ENCODE measurements around the gene ASB18. TPM values are rescaled to one million over a fixed set of nuclear protein-coding genes. Genes with fewer than 3 reads are reported as not detected.

The ASB18 gene
- total RNA-seq, 4 donors from 2014 or later: not detected

DNA sequence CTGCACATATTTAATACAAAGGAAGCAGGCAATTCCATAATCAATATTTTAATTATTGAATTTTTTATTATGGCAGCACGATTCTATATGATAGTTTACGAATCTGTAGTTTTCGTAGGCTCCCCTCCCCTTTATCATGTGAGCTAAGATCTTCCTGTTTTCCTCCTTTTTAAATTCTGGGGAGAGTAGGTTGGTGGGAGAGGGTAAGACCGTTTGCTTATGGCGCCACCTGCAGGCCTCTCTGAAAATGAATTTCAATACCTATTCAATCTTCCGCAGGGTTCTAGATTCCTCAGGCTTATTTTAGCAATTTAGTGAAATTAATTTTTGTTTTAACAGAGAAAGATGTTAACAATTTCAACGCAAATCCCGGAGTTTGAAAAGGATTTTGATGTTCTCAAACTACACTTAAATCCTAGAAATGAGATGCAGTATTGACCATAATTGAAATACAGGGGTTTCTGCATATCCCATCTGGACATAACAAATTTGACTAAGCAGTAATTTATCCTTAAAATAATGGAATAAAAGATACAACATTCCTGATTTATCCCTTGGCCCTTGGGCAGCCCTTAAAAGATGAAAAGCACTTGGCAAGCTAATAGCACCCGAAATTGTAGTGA lies 83.3 kb downstream of the ASB18 start:
- DNase-seq (ENCODE audit: low spot score): no peak
- ATAC-seq (ENCODE audit: low FRiP score): no peak
- TF ChIP-seq, protein P1, sequence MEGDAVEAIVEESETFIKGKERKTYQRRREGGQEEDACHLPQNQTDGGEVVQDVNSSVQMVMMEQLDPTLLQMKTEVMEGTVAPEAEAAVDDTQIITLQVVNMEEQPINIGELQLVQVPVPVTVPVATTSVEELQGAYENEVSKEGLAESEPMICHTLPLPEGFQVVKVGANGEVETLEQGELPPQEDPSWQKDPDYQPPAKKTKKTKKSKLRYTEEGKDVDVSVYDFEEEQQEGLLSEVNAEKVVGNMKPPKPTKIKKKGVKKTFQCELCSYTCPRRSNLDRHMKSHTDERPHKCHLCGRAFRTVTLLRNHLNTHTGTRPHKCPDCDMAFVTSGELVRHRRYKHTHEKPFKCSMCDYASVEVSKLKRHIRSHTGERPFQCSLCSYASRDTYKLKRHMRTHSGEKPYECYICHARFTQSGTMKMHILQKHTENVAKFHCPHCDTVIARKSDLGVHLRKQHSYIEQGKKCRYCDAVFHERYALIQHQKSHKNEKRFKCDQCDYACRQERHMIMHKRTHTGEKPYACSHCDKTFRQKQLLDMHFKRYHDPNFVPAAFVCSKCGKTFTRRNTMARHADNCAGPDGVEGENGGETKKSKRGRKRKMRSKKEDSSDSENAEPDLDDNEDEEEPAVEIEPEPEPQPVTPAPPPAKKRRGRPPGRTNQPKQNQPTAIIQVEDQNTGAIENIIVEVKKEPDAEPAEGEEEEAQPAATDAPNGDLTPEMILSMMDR (IDR thresholded peaks at IDR 0.05): peak in 1 of 3 donors; percentile 23

DNA sequence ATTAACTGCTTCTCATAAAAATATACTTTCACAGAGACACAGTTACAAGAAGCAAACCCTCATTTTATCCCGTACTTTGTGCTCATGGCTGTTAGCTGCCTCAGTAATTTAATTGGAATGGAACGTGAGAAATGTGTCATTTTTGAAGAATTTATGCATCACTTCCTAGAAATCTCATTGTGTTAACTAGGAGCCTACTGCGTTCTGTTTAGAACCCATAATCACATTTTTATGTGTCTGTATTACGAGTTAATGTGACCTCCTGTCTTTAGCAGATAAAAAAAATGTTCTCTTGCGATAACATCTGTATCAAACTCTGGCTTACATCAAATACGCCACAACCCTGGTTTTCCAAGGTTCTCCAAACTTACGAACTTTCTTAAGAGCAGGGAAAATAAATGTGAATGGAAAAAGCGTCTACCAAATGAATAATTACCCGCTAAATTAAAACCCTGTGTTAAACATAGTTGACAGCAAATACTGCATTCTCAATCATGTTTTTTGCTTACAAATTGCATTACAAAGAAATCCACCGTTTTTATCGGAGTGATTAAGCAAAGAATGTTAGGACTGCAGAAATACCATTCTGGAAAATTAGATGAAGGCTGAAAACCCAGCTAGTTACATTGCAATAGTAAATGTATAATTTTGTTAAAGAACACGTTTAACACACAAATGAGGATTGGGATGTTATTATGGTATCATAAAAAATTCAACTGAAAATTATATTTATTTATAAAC lies 84.0 kb downstream of the ASB18 start:
- DNase-seq (ENCODE audit: low spot score): no peak
- TF ChIP-seq, protein P1 (IDR thresholded peaks at IDR 0.05): no peak
- ATAC-seq (ENCODE audit: low FRiP score): no peak

DNA sequence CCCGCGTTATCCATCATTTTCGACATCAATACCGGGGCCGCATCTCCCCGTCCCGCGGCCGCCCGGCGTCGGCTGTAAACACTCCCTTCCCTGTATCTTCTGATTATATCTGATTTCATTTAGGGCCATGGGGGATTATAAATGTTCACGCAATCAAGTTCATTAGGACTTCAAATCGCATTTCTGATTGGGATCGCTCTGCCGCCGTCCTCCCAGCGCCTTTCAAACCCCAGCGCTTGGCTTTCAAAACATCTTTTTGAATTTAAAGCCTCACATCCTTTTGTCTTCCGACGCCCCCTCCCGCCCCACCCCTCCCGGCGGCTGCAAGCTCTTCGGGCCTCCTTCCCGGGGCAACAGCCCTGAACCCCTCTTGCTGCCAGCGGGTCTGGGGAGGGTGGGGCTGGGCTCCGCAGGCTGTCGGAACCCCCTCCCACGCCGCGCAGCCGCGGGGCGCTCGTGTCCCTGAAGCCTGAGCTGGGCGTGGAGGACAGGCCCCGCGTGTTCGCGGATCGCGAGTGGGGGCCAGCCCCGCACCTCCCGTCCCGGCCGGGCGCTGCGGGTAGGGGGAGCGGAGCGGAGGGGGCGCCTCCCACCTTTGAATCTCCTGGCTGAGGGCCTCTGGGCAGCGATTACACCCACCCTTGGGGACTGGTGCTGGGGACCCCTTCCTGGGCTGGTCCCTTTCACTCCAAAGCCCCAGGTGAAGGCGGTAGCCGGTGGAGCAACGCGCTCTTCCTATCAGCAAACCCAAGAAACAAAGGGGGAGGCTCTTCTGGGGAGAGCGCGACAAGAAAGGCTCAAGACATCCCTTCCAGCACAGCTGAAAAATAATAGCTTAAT lies 84.8 kb downstream of the ASB18 start:
- ATAC-seq (ENCODE audit: low FRiP score) (no peak), DNase-seq (ENCODE audit: low spot score) (no peak)
- TF ChIP-seq, protein P1 (IDR thresholded peaks at IDR 0.05): no peak

DNA sequence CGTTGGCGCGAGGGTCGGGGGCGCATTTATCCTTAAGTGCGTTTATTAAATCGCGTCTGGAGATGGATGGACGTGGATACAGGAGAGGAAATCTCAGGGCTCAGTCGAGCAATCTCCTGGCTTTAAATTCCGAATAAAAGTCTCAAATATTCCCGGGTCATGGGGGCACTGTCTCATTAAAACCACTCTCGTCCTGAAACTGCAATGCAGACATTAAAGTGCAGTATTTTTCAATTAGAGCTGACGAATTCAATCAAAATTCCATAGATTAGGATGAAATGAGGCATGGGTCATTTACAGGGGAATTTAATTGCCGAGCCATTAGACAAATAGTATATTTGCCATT lies 85.3 kb downstream of the ASB18 start:
- TF ChIP-seq, protein P1 (IDR thresholded peaks at IDR 0.05): no peak
- ATAC-seq (ENCODE audit: low FRiP score) (no peak), DNase-seq (ENCODE audit: low spot score) (no peak)

DNA sequence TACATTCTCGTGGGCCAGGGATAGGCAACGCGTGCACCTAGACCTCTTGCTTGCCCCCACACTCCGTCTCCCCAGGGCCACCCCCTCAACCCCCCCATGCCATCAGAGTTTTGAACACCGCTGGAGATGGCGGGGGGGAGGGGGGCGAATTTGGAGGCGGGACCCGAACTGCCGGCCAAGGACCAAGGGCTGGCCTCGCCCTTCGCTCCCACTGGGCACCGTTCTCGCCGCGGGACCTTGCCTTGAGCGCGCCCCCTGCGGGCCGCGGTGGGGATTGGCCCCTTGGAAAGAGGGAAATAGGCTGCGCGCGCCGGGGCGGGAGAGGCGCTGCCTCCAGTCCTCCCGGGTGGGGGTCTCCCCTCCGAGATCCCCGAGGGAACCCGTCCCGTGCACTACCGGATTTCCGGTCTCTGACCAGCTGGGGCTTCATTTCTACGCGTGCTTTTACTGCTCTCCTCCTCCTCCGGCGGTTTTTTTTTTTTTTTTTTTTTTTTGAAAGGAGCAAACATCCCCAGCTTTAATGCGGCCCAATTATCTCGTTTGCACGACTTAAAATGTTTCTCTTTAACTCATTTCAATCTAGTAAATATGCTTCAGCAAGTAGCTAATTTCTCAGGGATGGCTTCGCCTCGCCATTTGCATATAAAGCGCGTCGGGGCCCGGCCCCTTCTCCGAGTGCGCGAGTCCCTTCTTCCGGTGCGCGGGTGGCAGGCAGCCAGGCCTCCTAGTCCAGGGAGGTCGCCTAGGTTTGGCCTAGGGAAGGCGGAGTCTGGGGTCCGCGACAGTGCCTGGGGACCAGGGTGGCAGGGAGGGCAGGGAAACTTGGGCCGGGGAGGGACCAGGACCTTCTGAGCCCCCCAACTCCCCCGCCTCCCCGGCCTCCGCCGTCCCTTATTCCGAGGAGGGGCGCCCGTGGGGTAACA lies 86.0 kb downstream of the ASB18 start:
- TF ChIP-seq, protein P1 (IDR thresholded peaks at IDR 0.05): peak in 1 of 3 donors; percentile 41
- peak; percentile 54 for ATAC-seq (ENCODE audit: low FRiP score)
- peak; percentile 38 for DNase-seq (ENCODE audit: low spot score)

DNA sequence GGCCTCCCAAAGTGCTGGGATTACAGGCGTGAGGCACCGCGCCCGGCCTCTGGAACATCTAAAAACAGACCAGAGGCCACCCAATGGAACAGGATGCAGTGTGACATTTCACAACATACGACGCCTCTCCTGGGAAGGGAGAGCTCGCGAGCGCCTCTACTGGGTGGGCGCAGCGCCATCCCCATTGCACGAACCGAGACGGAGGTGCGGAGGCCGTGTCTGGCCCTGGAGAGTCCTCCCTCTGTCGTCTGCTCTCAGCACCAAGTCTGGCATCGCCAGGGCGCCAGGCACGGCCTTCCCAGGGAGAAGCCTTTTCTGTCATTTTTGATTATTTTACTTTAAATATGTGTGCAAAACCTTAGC lies 86.6 kb downstream of the ASB18 start:
- ATAC-seq (ENCODE audit: low FRiP score) (peak; percentile 37), DNase-seq (ENCODE audit: low spot score) (no peak)

More for the DNA sequence above, 86.6 kb downstream of the ASB18 start:
- TF ChIP-seq, protein P1 (IDR thresholded peaks at IDR 0.05): no peak

All from omental fat pad (tissue), 4 donors.